ENCODE measurements around the gene PARD3. TPM values are rescaled to one million over a fixed set of nuclear protein-coding genes. Genes with fewer than 3 reads are reported as not detected.

PARD3 gene
- total RNA-seq, 3 donors from 2014 or later (not counting 1 experiment from before 2014, with no cell fraction given), result 0.14 to 0.49 (median 0.38) TPM

- H3K36me3 Mint-ChIP-seq, result no peaks in the 10 kb centered on the region
- no peaks in the 10 kb centered on the region for H3K27me3 ChIP-seq (ENCODE audit: control insufficient read depth, insufficient read depth, low read length)
- intact Hi-C loops (cut with micrococcal nuclease), result no loop called here
- ATAC-seq (no peak), DNase-seq (no peak)
- H3K27me3 Mint-ChIP-seq (ENCODE audit: low read depth in 2 of 2), result peaks cover 10 to 13% of the 10 kb centered on the region in 2 donors
- H3K4me3 ChIP-seq (ENCODE audit: low read length), result no peak overlapping the region
- H3K27ac Mint-ChIP-seq, result no peak overlapping the region
- peaks cover 0 to 7% of the 10 kb centered on the region in 2 donors for H3K4me1 Mint-ChIP-seq
- TF ChIP-seq CTCF (IDR thresholded peaks at IDR 0.05), result no peak
- WGBS (ENCODE audit: insufficient coverage), result 91% methylated on average over 7 of the region's 7 CpGs
- no peaks in the 10 kb centered on the region for H3K9me3 Mint-ChIP-seq
- no peaks in the 10 kb centered on the region for H3K9me3 ChIP-seq (ENCODE audit: control insufficient read depth, insufficient read depth, low read length)
- no peak overlapping the region for H3K27ac ChIP-seq (ENCODE audit: low read length)
- no peaks in the 10 kb centered on the region for H3K4me1 ChIP-seq (ENCODE audit: control insufficient read depth, insufficient read depth, low read length)
- no peak overlapping the region for H3K4me3 Mint-ChIP-seq
- H3K36me3 ChIP-seq (ENCODE audit: control insufficient read depth, insufficient read depth, low read length), result no peaks in the 10 kb centered on the region
Measured at GRCh38 chr10:34526758-34527730, 288.1 kb downstream of the PARD3 start.

GRCh38 chr10:34526186-34526585 lies 288.9 kb downstream of the PARD3 start:
- Mint-ChIP-seq H3K4me3 (no peak overlapping the region), H3K27ac (no peak overlapping the region)
- DNase-seq, result no peak

GRCh38 chr10:34524369-34525091 lies 290.6 kb downstream of the PARD3 start:
- intact Hi-C loops (cut with micrococcal nuclease), result no loop called here
- DNase-seq (no peak), ATAC-seq (no peak)
- Histone ChIP-seq H3K27me3 (ENCODE audit: control insufficient read depth, insufficient read depth, low read length) (no peaks in the 10 kb centered on the region), H3K4me1 (ENCODE audit: control insufficient read depth, insufficient read depth, low read length) (no peaks in the 10 kb centered on the region), H3K36me3 (ENCODE audit: control insufficient read depth, insufficient read depth, low read length) (no peaks in the 10 kb centered on the region), H3K4me3 (ENCODE audit: low read length) (no peak overlapping the region), H3K9me3 (ENCODE audit: control insufficient read depth, insufficient read depth, low read length) (no peaks in the 10 kb centered on the region), H3K27ac (ENCODE audit: low read length) (no peak overlapping the region)
- H3K27ac Mint-ChIP-seq, result no peak overlapping the region
- H3K9me3 Mint-ChIP-seq, result no peaks in the 10 kb centered on the region
- H3K27me3 Mint-ChIP-seq (ENCODE audit: low read depth in 2 of 2), result peaks cover 6% of the 10 kb centered on the region in 2 donors
- H3K4me3 Mint-ChIP-seq, result no peak overlapping the region
- WGBS (ENCODE audit: insufficient coverage), result 76% methylated on average over 4 of the region's 4 CpGs
- H3K36me3 Mint-ChIP-seq, result no peaks in the 10 kb centered on the region
- no peak for TF ChIP-seq CTCF (IDR thresholded peaks at IDR 0.05)
- peaks cover 0 to 7% of the 10 kb centered on the region in 2 donors for H3K4me1 Mint-ChIP-seq

More at GRCh38 chr10:34526186-34526585, 288.9 kb downstream of the PARD3 start:
- intact Hi-C loops (cut with micrococcal nuclease), result no loop called here
- Mint-ChIP-seq H3K4me1 (peaks cover 0 to 7% of the 10 kb centered on the region in 2 donors), H3K9me3 (no peaks in the 10 kb centered on the region), H3K36me3 (no peaks in the 10 kb centered on the region), H3K27me3 (ENCODE audit: low read depth in 2 of 2) (peaks cover 7% of the 10 kb centered on the region in 2 donors)
- no peak for TF ChIP-seq CTCF (IDR thresholded peaks at IDR 0.05)
- Histone ChIP-seq H3K4me3 (ENCODE audit: low read length) (no peak overlapping the region), H3K27me3 (ENCODE audit: control insufficient read depth, insufficient read depth, low read length) (no peaks in the 10 kb centered on the region), H3K27ac (ENCODE audit: low read length) (no peak overlapping the region), H3K9me3 (ENCODE audit: control insufficient read depth, insufficient read depth, low read length) (no peaks in the 10 kb centered on the region), H3K36me3 (ENCODE audit: control insufficient read depth, insufficient read depth, low read length) (no peaks in the 10 kb centered on the region), H3K4me1 (ENCODE audit: control insufficient read depth, insufficient read depth, low read length) (no peaks in the 10 kb centered on the region)
- ATAC-seq, result no peak
- 83% methylated on average over 3 of the region's 3 CpGs for WGBS (ENCODE audit: insufficient coverage)
